ENCODE measurements around the gene CRNKL1. TPM values are rescaled to one million over a fixed set of nuclear protein-coding genes. Genes with fewer than 3 reads are reported as not detected.

CRNKL1 gene
- total RNA-seq (2014; rRNA removed; shearing (Covaris generic)) (13.9 and 18.6 TPM in 2 replicates), total RNA-seq (2022) (20.0 and 21.2 TPM in 2 replicates), Bru-seq, nascent RNA (percentile 77 among the genes with signal in this experiment), BruChase-seq, experiment 1, labeled RNA remaining after a 6-hour chase (percentile 64 among the genes with signal in this experiment), BruChase-seq, experiment 2, labeled RNA remaining after a 2-hour chase (percentile 86 among the genes with signal in this experiment)
- long read RNA-seq, full-length matches to known transcripts = 52 of 72 reads
- long read RNA-seq, partial matches to known transcripts = 6 of 72 reads
- long read RNA-seq, other reads (novel, unspliced or antisense) = 14 of 72 reads

GRCh38 chr20:20052074-20052970, at the start of gene CRNKL1, which contains the start of gene CFAP61:
Gene CRNKL1, minus strand, starts transcription at chr20:20052466. Its CDS starts 124 bp downstream, at chr20:20052342.
Gene CFAP61, plus strand, starts transcription at chr20:20052532. Its CDS starts 4,122 bp downstream, at chr20:20056654.
- H3K36me3 ChIP-seq (ENCODE audit: insufficient read depth, low read length) = peaks cover 30% of the 10 kb centered on the region
- POLR2A ChIA-PET = interaction anchor here (0.6 to 3.4 kb wide), 10 partner anchors 7 to 1545 kb away, joined by 3 to 23 read pairs (median 4); partner anchors contain the start of gene NAA20
- TF ChIP-seq CTCF (conservative IDR thresholded peaks at IDR 0.05; ENCODE audit: low read length) = no peak
- H3K79me2 ChIP-seq (ENCODE audit: insufficient read depth, low read depth, low read length) = peaks cover 19% of the 10 kb centered on the region
- peak; percentile 98 for DNase-seq (ENCODE audit: low spot score)
- peak within 1 kb of the TSS; percentile 60 for H3K27ac ChIP-seq (ENCODE audit: low read depth, low read length, poor library complexity, severe bottlenecking)
- peak within 1 kb of the TSS; percentile 99 for H2AFZ ChIP-seq (ENCODE audit: low read length)
- peaks cover 8% of the 10 kb centered on the region; the same call in 1 of the 2 replicates for H4K20me1 ChIP-seq (ENCODE audit: insufficient read depth, low read length)
- no TSS peak for BruUV-seq (replicated peaks)
- peak within 1 kb of the TSS; percentile 98 for H3K4me3 ChIP-seq (ENCODE audit: low read depth, low read length, poor library complexity, severe bottlenecking)
- no peaks in the 10 kb centered on the region for H3K9me3 ChIP-seq (ENCODE audit: low read length)
- peak within 1 kb of the TSS; percentile 69 for H3K4me2 ChIP-seq (ENCODE audit: low read length)
- H3K9me2 ChIP-seq (ENCODE audit: insufficient read depth, low read length) = no peaks in the 10 kb centered on the region
- intact Hi-C loops (cut with micrococcal nuclease; ENCODE audit: unreplicated experiment) = loop anchor here (1.0 kb wide), 1 partner anchor 35 kb away; the partner anchor contains the start of gene NAA20
- peaks cover 13% of the 10 kb centered on the region for H3K4me1 ChIP-seq (ENCODE audit: insufficient read depth, low read length, poor library complexity, severe bottlenecking)
- CTCF ChIA-PET (ENCODE audit: unreplicated experiment) = interaction anchor here (0.7 kb wide), 1 partner anchor 65 kb away, joined by 3 read pairs; no protein-coding TSS in a partner anchor

- DNase-seq (ENCODE audit: low spot score) = no peak
- intact Hi-C loops (cut with micrococcal nuclease; ENCODE audit: unreplicated experiment) = no loop called here
- Histone ChIP-seq H3K9me2 (ENCODE audit: insufficient read depth, low read length) (no peaks in the 10 kb centered on the region), H2AFZ (ENCODE audit: low read length) (no peak overlapping the region), H3K4me2 (ENCODE audit: low read length) (no peak overlapping the region), H3K27ac (ENCODE audit: low read depth, low read length, poor library complexity, severe bottlenecking) (no peak overlapping the region), H3K4me1 (ENCODE audit: insufficient read depth, low read length, poor library complexity, severe bottlenecking) (no peaks in the 10 kb centered on the region), H3K36me3 (ENCODE audit: insufficient read depth, low read length) (no peaks in the 10 kb centered on the region), H3K4me3 (ENCODE audit: low read depth, low read length, poor library complexity, severe bottlenecking) (no peak overlapping the region), H3K79me2 (ENCODE audit: insufficient read depth, low read depth, low read length) (no peaks in the 10 kb centered on the region), H4K20me1 (ENCODE audit: insufficient read depth, low read length) (no peaks in the 10 kb centered on the region), H3K9me3 (ENCODE audit: low read length) (no peaks in the 10 kb centered on the region)
- ChIA-PET CTCF (ENCODE audit: unreplicated experiment) (no interaction called here), POLR2A (no interaction called here)
- TF ChIP-seq EZH2phosphoT487 (IDR thresholded peaks at IDR 0.05; ENCODE audit: borderline replicate concordance, low read depth, low read length) = no peak
- no peak for TF ChIP-seq CTCF (conservative IDR thresholded peaks at IDR 0.05; ENCODE audit: low read length)
- no TSS peak for BruUV-seq (replicated peaks)
Measured at GRCh38 chr20:20100881-20101280, 48.6 kb upstream of the CRNKL1 start.
